Fibroblast of lung (primary cell): ENCODE measurements around the gene DCBLD2. TPM values are rescaled to one million over a fixed set of nuclear protein-coding genes. Genes with fewer than 3 reads are reported as not detected.

ENCODE experiments used
- DNase-seq, 2 donors: peaks; one replicate each; pipeline versions ENCODE4 v3.0.0 to v3.0.0-alpha.2; 2010; ENCODE audit warnings: low read depth in 2 of 2
- H2AFZ ChIP-seq: 2 replicates; pipeline ENCODE4 v1.5.1; 2012; ENCODE audit warnings: low read length, control low read depth, inconsistent platforms
- H3K27ac ChIP-seq: 2 replicates; pipeline ENCODE4 v1.5.1; 2011; ENCODE audit warnings: low read length, control low read depth; ENCODE audit not compliant: insufficient read depth
- H3K27me3 ChIP-seq: 2 replicates; pipeline ENCODE4 v1.5.1; 2011; ENCODE audit warnings: mild to moderate bottlenecking, low read length; ENCODE audit not compliant: control insufficient read depth, insufficient read depth
- H3K36me3 ChIP-seq: 2 replicates; pipeline ENCODE4 v1.5.1; 2011; ENCODE audit warnings: low read length; ENCODE audit not compliant: control insufficient read depth, insufficient read depth
- H3K4me1 ChIP-seq: 2 replicates; pipeline ENCODE4 v1.5.1; 2011; ENCODE audit warnings: low read length; ENCODE audit not compliant: control insufficient read depth, insufficient read depth; ENCODE audit errors: extremely low read depth
- H3K4me2 ChIP-seq: 2 replicates; pipeline ENCODE4 v1.5.1; 2011; ENCODE audit warnings: low read length, control low read depth; ENCODE audit not compliant: insufficient read depth; ENCODE audit errors: extremely low read depth
- H3K4me3 ChIP-seq, 4 experiments: fragments of 200-600 bp in 1 of 4; sonication (generic) in 1 of 4; replicated peaks in 1 of 4; 2 replicates each; pipeline ENCODE4 v1.5.1; 2011 to 2016; ENCODE audit warnings: low read length in 4 of 4, low read depth in 3 of 4, mild to moderate bottlenecking in 3 of 4, control low read depth in 2 of 4, inconsistent platforms in 1 of 4, mixed read lengths in 1 of 4; ENCODE audit not compliant: insufficient read depth in 1 of 4; ENCODE audit errors: control extremely low read depth in 1 of 4
- H3K79me2 ChIP-seq: 2 replicates; pipeline ENCODE4 v1.5.1; 2012; ENCODE audit warnings: mild to moderate bottlenecking, low read length, inconsistent platforms; ENCODE audit not compliant: control insufficient read depth, insufficient read depth
- H3K9ac ChIP-seq: 2 replicates; pipeline ENCODE4 v1.5.1; 2011; ENCODE audit warnings: mild to moderate bottlenecking, low read length, control low read depth; ENCODE audit not compliant: insufficient read depth
- H3K9me3 ChIP-seq: 2 replicates; pipeline ENCODE4 v1.5.1; 2012; ENCODE audit warnings: low read depth, low read length; ENCODE audit not compliant: control insufficient read depth, insufficient read depth
- H4K20me1 ChIP-seq: 2 replicates; pipeline ENCODE4 v1.5.1; 2011; ENCODE audit warnings: low read length; ENCODE audit not compliant: control insufficient read depth, insufficient read depth; ENCODE audit errors: extremely low read depth
- CTCF ChIP-seq, 2 donors: IDR thresholded peaks in 1 of 2; conservative IDR thresholded peaks in 1 of 2; 1 replicate in 1 of 2; 2 replicates in 1 of 2; pipeline ENCODE4 v1.5.1; 2011 to 2012; ENCODE audit warnings: low read length in 2 of 2, control low read depth in 1 of 2, inconsistent platforms in 1 of 2, low read depth in 1 of 2, mild to moderate bottlenecking in 1 of 2
- EZH2 ChIP-seq: IDR thresholded peaks from 2 replicates; pipeline ENCODE4 v1.5.1; 2012; ENCODE audit warnings: low read length, control low read depth, mild to moderate bottlenecking; ENCODE audit errors: missing control alignments
- polyA plus RNA-seq, 2 donors: library from polyadenylated mRNA; depleted of rRNA in 1 of 2; stranded (reverse) in 1 of 2; unstranded in 1 of 2; fragments of >200 nt; gene quantifications; 2 replicates each; pipeline ENCODE4 v1.2.1, GENCODE V29; 2011 to 2012; ENCODE audit warnings: missing spikeins in 1 of 2
- total RNA-seq: library from RNA; depleted of rRNA; stranded (reverse); fragments of >200 nt; gene quantifications from 2 replicates; pipeline ENCODE4 v1.2.1, GENCODE V29; 2014

The DCBLD2 gene
- total and polyA plus RNA-seq, 2 donors (not counting 1 experiment from before 2014, with no cell fraction given) = 98.1 to 195 TPM

- no peaks in the 10 kb centered on the region for H3K9me3 ChIP-seq
- H3K4me3 ChIP-seq = no peak overlapping the region
- DNase-seq = no peak
- no peaks in the 10 kb centered on the region for H4K20me1 ChIP-seq
- no peak overlapping the region for H2AFZ ChIP-seq
- no peak overlapping the region for H3K4me2 ChIP-seq
- H3K4me1 ChIP-seq = peaks cover 5% of the 10 kb centered on the region
- no peak overlapping the region for H3K9ac ChIP-seq
- TF ChIP-seq EZH2 (no peak), CTCF (conservative IDR thresholded peaks at IDR 0.05 in 1 of 2, IDR thresholded peaks at IDR 0.05 in 1 of 2; ENCODE audit: low read depth in 1 of 2, low read length in 2 of 2) (no peak)
- no peaks in the 10 kb centered on the region for H3K27me3 ChIP-seq
- no peak overlapping the region for H3K27ac ChIP-seq
- no peaks in the 10 kb centered on the region for H3K79me2 ChIP-seq
- peaks cover 9% of the 10 kb centered on the region for H3K36me3 ChIP-seq
Observed at GRCh38 chr3:98811048-98811447, 90.4 kb downstream of the DCBLD2 start.

DNA sequence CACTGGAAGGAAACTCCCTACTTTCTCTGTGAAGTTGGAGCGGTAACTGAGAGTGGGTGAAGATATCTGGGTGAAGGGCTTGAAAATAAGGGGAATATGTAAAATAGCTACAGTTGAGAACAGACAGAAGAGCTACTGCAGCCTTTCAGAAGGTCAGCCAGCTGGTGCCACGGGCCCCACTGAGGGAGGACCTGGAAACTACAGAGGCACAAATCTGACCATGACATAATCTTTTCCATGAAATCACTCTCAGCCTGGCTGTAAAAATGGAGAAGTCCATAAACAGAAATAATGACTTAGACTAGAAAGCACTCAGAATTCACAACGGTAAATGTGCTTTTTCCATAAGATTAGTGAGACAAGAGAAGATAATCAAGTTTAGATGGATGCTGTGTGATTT, 91.9 kb downstream of the DCBLD2 start:
- no peaks in the 10 kb centered on the region for H3K9me3 ChIP-seq
- no peaks in the 10 kb centered on the region for H3K79me2 ChIP-seq
- no peaks in the 10 kb centered on the region for H3K27me3 ChIP-seq
- no peak overlapping the region for H3K4me2 ChIP-seq
- H3K9ac ChIP-seq = no peak overlapping the region
- no peak overlapping the region for H2AFZ ChIP-seq
- DNase-seq = no peak
- no peaks in the 10 kb centered on the region for H4K20me1 ChIP-seq
- H3K36me3 ChIP-seq = peaks cover 12% of the 10 kb centered on the region
- TF ChIP-seq EZH2 (no peak), CTCF (conservative IDR thresholded peaks at IDR 0.05 in 1 of 2, IDR thresholded peaks at IDR 0.05 in 1 of 2; ENCODE audit: low read depth in 1 of 2, low read length in 2 of 2) (no peak)
- H3K27ac ChIP-seq = no peak overlapping the region
- H3K4me3 ChIP-seq = no peak overlapping the region
- no peaks in the 10 kb centered on the region for H3K4me1 ChIP-seq

DNA sequence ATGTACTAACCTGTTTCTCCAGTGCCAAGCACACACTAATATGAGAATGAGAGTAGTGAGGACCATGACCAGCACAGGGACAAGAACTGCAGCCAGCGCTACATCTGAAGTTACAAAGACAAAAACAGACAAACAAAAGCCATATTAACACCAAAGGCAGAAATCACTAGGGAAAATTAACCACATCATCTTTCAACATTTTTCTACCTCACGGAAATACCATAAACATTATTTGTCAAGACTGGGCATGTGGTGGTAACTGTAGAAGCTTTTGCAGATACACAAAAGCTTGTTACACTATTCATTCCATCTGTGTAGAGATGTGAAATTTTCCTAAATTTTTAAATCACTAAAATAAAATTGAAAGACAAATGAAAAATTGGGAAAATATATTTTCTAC, 93.4 kb downstream of the DCBLD2 start:
- TF ChIP-seq CTCF (conservative IDR thresholded peaks at IDR 0.05 in 1 of 2, IDR thresholded peaks at IDR 0.05 in 1 of 2; ENCODE audit: low read depth in 1 of 2, low read length in 2 of 2) (no peak), EZH2 (no peak)
- Histone ChIP-seq H3K9ac (no peak overlapping the region), H3K4me1 (no peaks in the 10 kb centered on the region), H3K4me2 (no peak overlapping the region), H2AFZ (no peak overlapping the region), H3K27me3 (no peaks in the 10 kb centered on the region), H3K27ac (no peak overlapping the region), H3K4me3 (no peak overlapping the region), H3K79me2 (no peaks in the 10 kb centered on the region), H4K20me1 (no peaks in the 10 kb centered on the region), H3K36me3 (peaks cover 12% of the 10 kb centered on the region), H3K9me3 (no peaks in the 10 kb centered on the region)
- DNase-seq = no peak
